Measurements from ENCODE around the gene TMPRSS7. TPM values are rescaled to one million over a fixed set of nuclear protein-coding genes. Genes with fewer than 3 reads are reported as not detected.

TMPRSS7 gene
- total and polyA plus RNA-seq, 2 of the 8 experiments (the other 6 are each of a cell fraction or from before 2014, with no cell fraction given), result not detected

DNA sequence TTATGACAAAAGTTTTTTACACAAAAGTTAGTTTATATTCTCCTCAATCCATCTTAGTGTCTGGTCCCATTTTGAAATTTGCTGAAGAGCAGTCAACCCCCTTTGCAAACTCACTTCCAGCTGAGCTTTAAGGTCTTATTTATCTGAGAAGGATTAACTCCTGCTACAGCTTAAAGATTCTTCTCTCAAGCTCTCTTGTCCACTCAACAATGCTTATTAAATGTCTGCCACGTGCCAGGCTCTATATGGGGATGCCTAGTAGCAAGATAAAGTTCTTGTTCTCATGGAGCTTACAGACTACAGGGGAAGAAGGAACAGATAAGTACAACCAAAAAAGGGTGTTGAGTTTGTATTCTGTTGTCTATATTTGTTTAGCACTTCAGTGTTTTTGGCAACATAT, 18.7 kb downstream of the TMPRSS7 start (continued):
- TF ChIP-seq, protein P1, sequence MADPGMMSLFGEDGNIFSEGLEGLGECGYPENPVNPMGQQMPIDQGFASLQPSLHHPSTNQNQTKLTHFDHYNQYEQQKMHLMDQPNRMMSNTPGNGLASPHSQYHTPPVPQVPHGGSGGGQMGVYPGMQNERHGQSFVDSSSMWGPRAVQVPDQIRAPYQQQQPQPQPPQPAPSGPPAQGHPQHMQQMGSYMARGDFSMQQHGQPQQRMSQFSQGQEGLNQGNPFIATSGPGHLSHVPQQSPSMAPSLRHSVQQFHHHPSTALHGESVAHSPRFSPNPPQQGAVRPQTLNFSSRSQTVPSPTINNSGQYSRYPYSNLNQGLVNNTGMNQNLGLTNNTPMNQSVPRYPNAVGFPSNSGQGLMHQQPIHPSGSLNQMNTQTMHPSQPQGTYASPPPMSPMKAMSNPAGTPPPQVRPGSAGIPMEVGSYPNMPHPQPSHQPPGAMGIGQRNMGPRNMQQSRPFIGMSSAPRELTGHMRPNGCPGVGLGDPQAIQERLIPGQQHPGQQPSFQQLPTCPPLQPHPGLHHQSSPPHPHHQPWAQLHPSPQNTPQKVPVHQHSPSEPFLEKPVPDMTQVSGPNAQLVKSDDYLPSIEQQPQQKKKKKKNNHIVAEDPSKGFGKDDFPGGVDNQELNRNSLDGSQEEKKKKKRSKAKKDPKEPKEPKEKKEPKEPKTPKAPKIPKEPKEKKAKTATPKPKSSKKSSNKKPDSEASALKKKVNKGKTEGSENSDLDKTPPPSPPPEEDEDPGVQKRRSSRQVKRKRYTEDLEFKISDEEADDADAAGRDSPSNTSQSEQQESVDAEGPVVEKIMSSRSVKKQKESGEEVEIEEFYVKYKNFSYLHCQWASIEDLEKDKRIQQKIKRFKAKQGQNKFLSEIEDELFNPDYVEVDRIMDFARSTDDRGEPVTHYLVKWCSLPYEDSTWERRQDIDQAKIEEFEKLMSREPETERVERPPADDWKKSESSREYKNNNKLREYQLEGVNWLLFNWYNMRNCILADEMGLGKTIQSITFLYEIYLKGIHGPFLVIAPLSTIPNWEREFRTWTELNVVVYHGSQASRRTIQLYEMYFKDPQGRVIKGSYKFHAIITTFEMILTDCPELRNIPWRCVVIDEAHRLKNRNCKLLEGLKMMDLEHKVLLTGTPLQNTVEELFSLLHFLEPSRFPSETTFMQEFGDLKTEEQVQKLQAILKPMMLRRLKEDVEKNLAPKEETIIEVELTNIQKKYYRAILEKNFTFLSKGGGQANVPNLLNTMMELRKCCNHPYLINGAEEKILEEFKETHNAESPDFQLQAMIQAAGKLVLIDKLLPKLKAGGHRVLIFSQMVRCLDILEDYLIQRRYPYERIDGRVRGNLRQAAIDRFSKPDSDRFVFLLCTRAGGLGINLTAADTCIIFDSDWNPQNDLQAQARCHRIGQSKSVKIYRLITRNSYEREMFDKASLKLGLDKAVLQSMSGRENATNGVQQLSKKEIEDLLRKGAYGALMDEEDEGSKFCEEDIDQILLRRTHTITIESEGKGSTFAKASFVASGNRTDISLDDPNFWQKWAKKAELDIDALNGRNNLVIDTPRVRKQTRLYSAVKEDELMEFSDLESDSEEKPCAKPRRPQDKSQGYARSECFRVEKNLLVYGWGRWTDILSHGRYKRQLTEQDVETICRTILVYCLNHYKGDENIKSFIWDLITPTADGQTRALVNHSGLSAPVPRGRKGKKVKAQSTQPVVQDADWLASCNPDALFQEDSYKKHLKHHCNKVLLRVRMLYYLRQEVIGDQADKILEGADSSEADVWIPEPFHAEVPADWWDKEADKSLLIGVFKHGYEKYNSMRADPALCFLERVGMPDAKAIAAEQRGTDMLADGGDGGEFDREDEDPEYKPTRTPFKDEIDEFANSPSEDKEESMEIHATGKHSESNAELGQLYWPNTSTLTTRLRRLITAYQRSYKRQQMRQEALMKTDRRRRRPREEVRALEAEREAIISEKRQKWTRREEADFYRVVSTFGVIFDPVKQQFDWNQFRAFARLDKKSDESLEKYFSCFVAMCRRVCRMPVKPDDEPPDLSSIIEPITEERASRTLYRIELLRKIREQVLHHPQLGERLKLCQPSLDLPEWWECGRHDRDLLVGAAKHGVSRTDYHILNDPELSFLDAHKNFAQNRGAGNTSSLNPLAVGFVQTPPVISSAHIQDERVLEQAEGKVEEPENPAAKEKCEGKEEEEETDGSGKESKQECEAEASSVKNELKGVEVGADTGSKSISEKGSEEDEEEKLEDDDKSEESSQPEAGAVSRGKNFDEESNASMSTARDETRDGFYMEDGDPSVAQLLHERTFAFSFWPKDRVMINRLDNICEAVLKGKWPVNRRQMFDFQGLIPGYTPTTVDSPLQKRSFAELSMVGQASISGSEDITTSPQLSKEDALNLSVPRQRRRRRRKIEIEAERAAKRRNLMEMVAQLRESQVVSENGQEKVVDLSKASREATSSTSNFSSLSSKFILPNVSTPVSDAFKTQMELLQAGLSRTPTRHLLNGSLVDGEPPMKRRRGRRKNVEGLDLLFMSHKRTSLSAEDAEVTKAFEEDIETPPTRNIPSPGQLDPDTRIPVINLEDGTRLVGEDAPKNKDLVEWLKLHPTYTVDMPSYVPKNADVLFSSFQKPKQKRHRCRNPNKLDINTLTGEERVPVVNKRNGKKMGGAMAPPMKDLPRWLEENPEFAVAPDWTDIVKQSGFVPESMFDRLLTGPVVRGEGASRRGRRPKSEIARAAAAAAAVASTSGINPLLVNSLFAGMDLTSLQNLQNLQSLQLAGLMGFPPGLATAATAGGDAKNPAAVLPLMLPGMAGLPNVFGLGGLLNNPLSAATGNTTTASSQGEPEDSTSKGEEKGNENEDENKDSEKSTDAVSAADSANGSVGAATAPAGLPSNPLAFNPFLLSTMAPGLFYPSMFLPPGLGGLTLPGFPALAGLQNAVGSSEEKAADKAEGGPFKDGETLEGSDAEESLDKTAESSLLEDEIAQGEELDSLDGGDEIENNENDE (IDR thresholded peaks at IDR 0.05; ENCODE audit: insufficient replicate concordance, low read length), result no peak
- no peak for TF ChIP-seq KDM1A (IDR thresholded peaks at IDR 0.05; ENCODE audit: borderline replicate concordance, low read length)
- TF ChIP-seq, protein P2, sequence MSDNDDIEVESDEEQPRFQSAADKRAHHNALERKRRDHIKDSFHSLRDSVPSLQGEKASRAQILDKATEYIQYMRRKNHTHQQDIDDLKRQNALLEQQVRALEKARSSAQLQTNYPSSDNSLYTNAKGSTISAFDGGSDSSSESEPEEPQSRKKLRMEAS (IDR thresholded peaks at IDR 0.05), result no peak
- no peak for TF ChIP-seq CHD2 (IDR thresholded peaks at IDR 0.05; ENCODE audit: low read length)
- no peak for TF ChIP-seq GABPA (IDR thresholded peaks at IDR 0.05; ENCODE audit: borderline replicate concordance, insufficient read depth, low read length)
- no peak for TF ChIP-seq SIRT6 (IDR thresholded peaks at IDR 0.05; ENCODE audit: low read length)
- no peak for TF ChIP-seq ZNF274 (IDR thresholded peaks at IDR 0.05; ENCODE audit: borderline replicate concordance, extremely low read depth, low read length)
- TF ChIP-seq, protein P3, sequence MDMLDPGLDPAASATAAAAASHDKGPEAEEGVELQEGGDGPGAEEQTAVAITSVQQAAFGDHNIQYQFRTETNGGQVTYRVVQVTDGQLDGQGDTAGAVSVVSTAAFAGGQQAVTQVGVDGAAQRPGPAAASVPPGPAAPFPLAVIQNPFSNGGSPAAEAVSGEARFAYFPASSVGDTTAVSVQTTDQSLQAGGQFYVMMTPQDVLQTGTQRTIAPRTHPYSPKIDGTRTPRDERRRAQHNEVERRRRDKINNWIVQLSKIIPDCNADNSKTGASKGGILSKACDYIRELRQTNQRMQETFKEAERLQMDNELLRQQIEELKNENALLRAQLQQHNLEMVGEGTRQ (IDR thresholded peaks at IDR 0.05; ENCODE audit: low read length), result no peak
- no peak for TF ChIP-seq CEBPB (IDR thresholded peaks at IDR 0.05; ENCODE audit: low read depth, low read length)
- TF ChIP-seq SIX5 (IDR thresholded peaks at IDR 0.05; ENCODE audit: low read depth, low read length), result no peak
